GM23338 (cell line): ENCODE data around the gene PORCN. TPM values are rescaled to one million over a fixed set of nuclear protein-coding genes. Genes with fewer than 3 reads are reported as not detected.
A peak's percentile ranks its signal among the peaks of the same experiment; 100 is the strongest.

Source experiments
- ATAC-seq: fragments of 200-7000 bp; cut with Tn5 transposase; 3 replicates; pipeline ENCODE4 v1.9.1; 2020
- DNase-seq: peaks from one replicate; pipeline ENCODE4 v3.0.0-alpha.2; 2015; ENCODE audit warnings: low spot score
- H2AFZ ChIP-seq: fragments of 200-600 bp; sonication (generic); 2 replicates; pipeline ENCODE4 v1.8.0; 2016; ENCODE audit warnings: antibody characterized with exemption, mild to moderate bottlenecking, moderate library complexity
- H3F3A ChIP-seq: fragments of 200-600 bp; sonication (generic); replicated peaks from 2 replicates; pipeline ENCODE4 v1.8.0; 2017; ENCODE audit warnings: antibody characterized with exemption, mixed run types, low read depth
- H3K27ac ChIP-seq: fragments of 200-600 bp; sonication (generic); 2 replicates; pipeline ENCODE4 v1.6.1; 2016; ENCODE audit warnings: low read depth
- H3K27me3 ChIP-seq: fragments of 200-600 bp; sonication (generic); 2 replicates; pipeline ENCODE4 v1.8.0; 2016; ENCODE audit warnings: mild to moderate bottlenecking, mixed run types, moderate library complexity; ENCODE audit not compliant: insufficient read depth
- H3K36me3 ChIP-seq: fragments of 200-600 bp; sonication (generic); 2 replicates; pipeline ENCODE4 v1.8.0; 2016; ENCODE audit warnings: mild to moderate bottlenecking; ENCODE audit not compliant: insufficient read depth
- H3K4me1 ChIP-seq: fragments of 200-600 bp; sonication (generic); 2 replicates; pipeline ENCODE4 v1.8.0; 2016; ENCODE audit warnings: mild to moderate bottlenecking, moderate library complexity; ENCODE audit not compliant: insufficient read depth
- H3K4me2 ChIP-seq: fragments of 200-600 bp; sonication (generic); 2 replicates; pipeline ENCODE4 v1.7.1; 2017; ENCODE audit warnings: mixed run types
- H3K4me3 ChIP-seq: fragments of 200-600 bp; sonication (generic); 2 replicates; pipeline ENCODE4 v1.6.1; 2016; ENCODE audit warnings: mixed run types
- H3K79me2 ChIP-seq: fragments of 200-600 bp; sonication (generic); replicated peaks from 2 replicates; pipeline ENCODE4 v1.8.0; 2017; ENCODE audit warnings: mild to moderate bottlenecking; ENCODE audit not compliant: insufficient read depth
- H3K9me2 ChIP-seq: fragments of 200-600 bp; sonication (generic); 2 replicates; pipeline ENCODE4 v1.8.0; 2017; ENCODE audit not compliant: insufficient read depth
- H4K20me1 ChIP-seq: fragments of 200-600 bp; sonication (generic); replicated peaks from 2 replicates; pipeline ENCODE4 v1.8.0; 2017; ENCODE audit warnings: mild to moderate bottlenecking; ENCODE audit not compliant: insufficient read depth
- H3K27ac Mint-ChIP-seq: 2 replicates; pipeline ENCODE4 v1.8.0; 2020; ENCODE audit warnings: inconsistent platforms, mild to moderate bottlenecking, moderate library complexity, mixed read lengths
- H3K27me3 Mint-ChIP-seq: 3 replicates; pipeline ENCODE4 v1.8.0; 2022; ENCODE audit warnings: low read depth, mild to moderate bottlenecking, moderate library complexity, mixed read lengths, inconsistent platforms; ENCODE audit not compliant: insufficient read depth, poor library complexity
- H3K36me3 Mint-ChIP-seq: 3 replicates; pipeline ENCODE4 v1.8.0; 2021; ENCODE audit warnings: low read depth, mild to moderate bottlenecking, inconsistent platforms, moderate library complexity, mixed read lengths
- H3K4me1 Mint-ChIP-seq: 3 replicates; pipeline ENCODE4 v1.8.0; 2020; ENCODE audit warnings: mild to moderate bottlenecking, inconsistent platforms, mixed read lengths
- H3K4me3 Mint-ChIP-seq: 3 replicates; pipeline ENCODE4 v1.8.0; 2021; ENCODE audit warnings: moderate library complexity, mild to moderate bottlenecking, inconsistent platforms, mixed read lengths
- H3K9me3 Mint-ChIP-seq: 3 replicates; pipeline ENCODE4 v1.8.0; 2020; ENCODE audit warnings: moderate library complexity, mild to moderate bottlenecking, inconsistent platforms, mixed read lengths
- CREB1 ChIP-seq: fragments of 250-450 bp; sonication (Bioruptor Pico); IDR thresholded peaks from 2 replicates; pipeline ENCODE4 v1.5.0; 2020; ENCODE audit warnings: low read depth, mild to moderate bottlenecking, moderate library complexity
- CTCF ChIP-seq, 2 experiments: fragments of 200-600 bp in 1 of 2; sonication (generic) in 1 of 2; conservative IDR thresholded peaks; 2 replicates each; pipeline versions ENCODE4 v1.5.1 to v1.6.1; 2016 to 2017; ENCODE audit warnings: antibody characterized with exemption in 2 of 2, low read depth in 2 of 2, mild to moderate bottlenecking in 2 of 2, moderate library complexity in 1 of 2
- ETS1 ChIP-seq: IDR thresholded peaks from 2 replicates; pipeline ENCODE4 v1.6.1; 2016; ENCODE audit warnings: antibody characterized with exemption
- EZH2phosphoT487 ChIP-seq: fragments of 200-600 bp; sonication (generic); IDR thresholded peaks from one replicate; pipeline ENCODE4 v1.8.1; 2018; ENCODE audit warnings: antibody characterized with exemption; ENCODE audit not compliant: unreplicated experiment
- JUNB ChIP-seq: IDR thresholded peaks from one replicate; pipeline ENCODE4 v1.6.1; 2016; ENCODE audit warnings: antibody characterized with exemption; ENCODE audit not compliant: unreplicated experiment
- NANOG ChIP-seq: IDR thresholded peaks from 2 replicates; pipeline ENCODE4 v1.6.1; 2016; ENCODE audit warnings: antibody characterized with exemption, borderline replicate concordance
- POLR2AphosphoS5 ChIP-seq: IDR thresholded peaks from 2 replicates; pipeline ENCODE4 v1.6.1; 2016; ENCODE audit warnings: antibody characterized with exemption, low read depth
- REST ChIP-seq: IDR thresholded peaks from one replicate; pipeline ENCODE4 v1.6.1; 2018; ENCODE audit warnings: antibody characterized with exemption; ENCODE audit not compliant: unreplicated experiment
- STAT1 ChIP-seq: IDR thresholded peaks from one replicate; pipeline ENCODE4 v1.6.1; 2016; ENCODE audit warnings: antibody characterized with exemption; ENCODE audit not compliant: unreplicated experiment
- ZNF114 ChIP-seq: fragments of 250-450 bp; sonication (Bioruptor Pico); IDR thresholded peaks from 2 replicates; pipeline ENCODE4 v1.5.0; 2020; ENCODE audit warnings: mild to moderate bottlenecking, moderate library complexity
- ZNF331 ChIP-seq: fragments of 250-450 bp; sonication (Bioruptor Pico); IDR thresholded peaks from 2 replicates; pipeline ENCODE4 v1.5.0; 2020; ENCODE audit warnings: low read depth, mild to moderate bottlenecking, moderate library complexity
- ZNF462 ChIP-seq: fragments of 250-450 bp; sonication (Bioruptor Pico); IDR thresholded peaks from 2 replicates; pipeline ENCODE4 v1.5.0; 2020; ENCODE audit warnings: mild to moderate bottlenecking, moderate library complexity
- polyA plus RNA-seq: library from polyadenylated mRNA; unstranded; fragments of >200 nt; fragmentation: Nextera tagmentation; extraction: Ambion mirVana; gene quantifications from 2 replicates; pipeline ENCODE4 v1.2.1, GENCODE V29; 2016
- total RNA-seq: library from RNA; depleted of rRNA; stranded (reverse); fragments of >200 nt; shearing (Covaris generic); gene quantifications from 2 replicates; pipeline ENCODE4 v1.2.3, GENCODE V29; 2014

Gene PORCN
- total and polyA plus RNA-seq, 2 experiments from 2014 or later, result 19.4 to 28.5 TPM

GRCh38 chrX:48467281-48467761, 41.5 kb upstream of the PORCN start (continued):
- TF ChIP-seq REST, result no peak
- no peak for TF ChIP-seq EZH2phosphoT487
- no peak for TF ChIP-seq JUNB
- no peak for TF ChIP-seq CREB1 (CRISPR knock-in tag)
- TF ChIP-seq NANOG, result no peak
- no peak for TF ChIP-seq STAT1
- TF ChIP-seq ZNF331 (CRISPR knock-in tag), result no peak
- no peak for TF ChIP-seq ZNF114 (CRISPR knock-in tag)

GRCh38 chrX:48468247-48468671, 40.5 kb upstream of the PORCN start:
- H3K27me3 Mint-ChIP-seq, result peaks cover 13% of the 10 kb centered on the region
- Histone ChIP-seq H3K4me1 (peaks cover 4% of the 10 kb centered on the region; the same call in 1 of the 2 replicates), H3K27me3 (no peaks in the 10 kb centered on the region), H3K27ac (no peak overlapping the region), H3K9me2 (no peaks in the 10 kb centered on the region), H3K4me3 (peak overlapping the region; percentile 68), H3F3A (no peaks in the 10 kb centered on the region), H3K36me3 (no peaks in the 10 kb centered on the region), H3K4me2 (peak overlapping the region; percentile 84), H2AFZ (no peak overlapping the region), H4K20me1 (no peaks in the 10 kb centered on the region), H3K79me2 (0 out of 2 replicates have a peak, but pooled peaks cover 12% of the 10 kb centered on the region)
- peaks cover 32% of the 10 kb centered on the region for H3K36me3 Mint-ChIP-seq
- H3K27ac Mint-ChIP-seq, result no peak overlapping the region
- peak; percentile 2 for DNase-seq
- no peaks in the 10 kb centered on the region; the same call in none of the 3 replicates for H3K9me3 Mint-ChIP-seq
- H3K4me3 Mint-ChIP-seq, result peak overlapping the region; percentile 97
- peaks cover 36% of the 10 kb centered on the region for H3K4me1 Mint-ChIP-seq
- peak; percentile 8; the same call in 2 of the 3 replicates for ATAC-seq
- no peak for TF ChIP-seq NANOG
- no peak for TF ChIP-seq ZNF462 (CRISPR knock-in tag)
- no peak for TF ChIP-seq POLR2AphosphoS5
- no peak for TF ChIP-seq STAT1
- TF ChIP-seq ETS1, result no peak
- TF ChIP-seq CREB1 (CRISPR knock-in tag), result no peak
- TF ChIP-seq CTCF (conservative IDR thresholded peaks at IDR 0.05; ENCODE audit: low read depth in 2 of 2), result no peak
